T-helper 22 cell (primary cell): ENCODE measurements around the gene MYO3B.
A peak's percentile ranks its signal among the peaks of the same experiment; 100 is the strongest.
"Not testable (repeated sequence)": the region's sequence is repeated elsewhere in the genome, so short reads cannot be mapped to it uniquely, and the experiment has no call there.

Experiments
- DNase-seq: peaks from one replicate; pipeline ENCODE4 v3.0.0-alpha.2; 2020; ENCODE audit warnings: low read depth

The MYO3B gene

GRCh38 chr2:170639635-170640034 is 461.7 kb downstream of the MYO3B start:
- DNase-seq, result no peak

GRCh38 chr2:170641961-170642360 is 464.0 kb downstream of the MYO3B start:
- DNase-seq, result no peak

DNA sequence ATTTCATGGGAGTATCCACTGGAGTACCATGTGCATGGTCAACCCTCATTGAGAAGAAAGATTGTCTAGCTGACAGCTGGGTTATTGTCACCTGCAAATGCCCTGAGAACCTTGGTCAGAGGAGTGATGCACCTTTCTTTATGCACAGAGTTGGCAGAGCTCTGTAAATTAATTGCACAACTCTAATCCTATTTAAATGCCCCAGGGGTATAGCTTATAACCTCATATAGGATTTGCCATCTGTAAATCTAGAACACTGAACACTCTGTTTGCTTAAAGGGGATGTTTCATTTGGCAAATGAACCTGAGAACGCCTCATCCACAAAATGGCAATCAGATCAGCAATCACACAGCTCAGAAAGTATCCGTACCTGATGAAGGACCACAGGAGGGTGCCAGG is 465.4 kb downstream of the MYO3B start:
- no peak for DNase-seq

DNA sequence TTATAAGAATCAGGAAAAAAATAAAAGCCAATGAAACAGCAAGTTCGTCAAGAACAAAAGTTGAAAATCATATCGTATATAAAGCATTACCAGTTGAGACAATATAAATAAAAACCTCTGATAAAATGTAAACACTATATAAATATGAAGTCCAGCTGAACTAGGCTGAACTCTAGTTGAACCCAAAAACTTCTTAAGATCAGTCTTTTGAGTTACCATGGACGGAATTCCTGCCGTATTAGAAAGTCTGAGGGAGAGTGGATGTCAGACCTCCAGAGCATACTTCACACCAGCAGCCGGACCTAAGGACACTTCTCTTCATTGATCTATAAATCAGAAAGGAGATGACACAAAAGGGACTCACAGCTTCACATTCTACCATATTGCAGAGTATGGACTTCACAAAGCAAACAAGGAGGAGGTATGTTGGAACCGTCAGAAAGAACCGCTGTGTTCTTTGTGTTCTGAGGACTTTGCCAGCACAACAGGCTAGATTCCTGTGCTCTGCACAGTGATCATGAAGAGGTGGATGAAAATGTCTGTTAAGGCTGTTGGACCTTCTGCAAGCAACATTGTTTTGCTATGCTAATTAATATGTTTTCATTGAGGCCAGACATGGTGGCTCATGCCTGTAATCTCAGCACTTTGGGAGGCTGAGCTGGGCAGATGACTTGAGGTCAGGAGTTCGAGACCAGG is 469.9 kb downstream of the MYO3B start:
- no peak for DNase-seq

- peak; percentile 18 for DNase-seq
Observed at GRCh38 chr2:170651624-170652325, 473.8 kb downstream of the MYO3B start.

DNA sequence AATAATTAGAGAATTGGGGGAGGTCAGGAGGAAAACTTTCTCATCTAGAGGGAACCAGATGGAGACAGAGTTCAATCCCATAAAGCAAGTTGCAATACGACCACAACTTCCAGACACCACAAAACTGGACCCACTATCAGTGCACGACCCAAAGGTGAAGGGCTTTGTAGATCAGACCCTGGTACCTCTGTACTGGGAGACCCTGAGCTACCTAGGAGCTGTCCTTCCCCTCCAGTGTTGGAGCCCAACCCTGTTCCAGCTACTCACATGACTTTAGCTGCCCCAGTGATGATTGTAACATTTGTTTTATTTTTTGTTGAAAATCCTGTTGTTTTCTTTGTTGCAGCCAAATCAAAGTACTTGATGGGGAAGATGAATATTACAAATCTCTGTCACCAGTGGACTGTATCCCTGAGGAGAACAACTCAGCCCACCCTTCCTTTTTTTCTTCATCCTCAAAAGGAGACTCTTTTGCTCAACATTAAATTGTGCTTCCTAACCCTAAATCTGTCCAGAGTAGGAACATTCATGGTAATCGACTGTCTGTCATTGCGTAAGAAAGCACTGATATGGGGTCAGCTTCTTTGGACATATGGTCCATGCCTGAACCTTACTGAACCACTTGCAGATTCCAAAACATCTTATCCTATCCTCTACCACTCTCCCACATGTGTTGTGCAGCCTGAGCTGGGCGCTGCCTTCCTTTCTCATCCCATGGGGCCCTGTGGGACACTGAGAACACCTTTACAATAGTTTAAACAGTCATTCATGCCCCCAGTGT is 474.9 kb downstream of the MYO3B start:
- no peak for DNase-seq

DNA sequence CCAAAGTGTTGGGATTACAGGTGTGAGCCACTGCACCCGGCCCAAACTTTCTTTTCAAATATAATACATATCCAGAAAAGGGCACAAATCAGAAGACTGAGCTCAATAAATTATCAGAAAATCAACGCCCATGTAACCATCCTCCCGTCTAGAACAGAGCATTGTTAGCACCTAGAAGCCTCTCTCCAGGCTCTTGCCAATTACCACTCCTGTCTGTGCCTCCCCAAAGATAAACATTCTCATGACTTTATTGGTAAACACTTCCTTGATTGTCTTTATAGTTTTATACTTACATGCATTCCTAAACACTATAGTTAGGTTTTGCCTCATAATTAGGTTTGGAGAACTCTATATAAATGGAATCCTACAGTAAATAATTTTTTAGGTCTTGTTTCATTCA is 478.7 kb downstream of the MYO3B start:
- DNase-seq, result no peak

- no peak for DNase-seq
Observed at GRCh38 chr2:170660409-170660808, 482.5 kb downstream of the MYO3B start.

- no peak for DNase-seq
Observed at GRCh38 chr2:170665743-170666142, 487.8 kb downstream of the MYO3B start.

GRCh38 chr2:170669909-170670308 is 492.0 kb downstream of the MYO3B start:
- DNase-seq, result no peak

DNA sequence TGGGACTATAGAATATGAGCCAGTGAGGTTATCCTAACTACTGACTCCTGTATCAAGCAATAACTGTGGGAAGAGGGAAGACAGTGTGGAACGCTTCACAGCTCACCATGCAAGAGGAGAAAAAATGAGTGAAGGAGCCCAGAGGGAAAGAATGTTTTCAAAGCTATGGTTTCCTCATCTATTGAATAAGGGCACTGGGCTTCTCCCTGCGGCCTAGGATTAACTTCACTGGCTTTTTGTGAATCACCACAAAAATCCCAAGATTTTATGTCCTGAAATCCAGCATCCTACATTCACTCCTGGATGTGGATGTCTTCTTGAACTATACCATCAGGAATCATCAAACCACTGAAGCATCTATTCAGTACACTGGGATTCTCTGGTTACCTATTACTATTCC is 492.7 kb downstream of the MYO3B start:
- DNase-seq, result no peak

DNA sequence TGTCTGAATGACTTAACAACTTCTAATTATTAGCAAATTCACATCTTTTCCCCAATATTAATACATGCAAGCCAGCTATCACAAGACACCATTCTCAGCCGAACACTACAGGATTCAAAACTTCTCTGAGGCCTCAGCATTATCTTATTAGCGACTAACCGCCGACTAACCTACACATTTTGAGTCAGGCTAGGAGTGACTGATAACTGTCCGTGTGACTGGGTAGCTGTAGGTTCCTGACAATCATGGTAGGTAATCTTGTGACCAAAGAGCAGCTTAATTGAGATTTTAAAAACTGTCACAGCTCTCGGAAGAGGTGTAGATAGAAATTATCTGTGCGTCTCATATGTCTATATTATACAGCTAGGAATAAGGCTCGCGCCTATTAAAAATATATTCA is 493.1 kb downstream of the MYO3B start:
- no peak for DNase-seq

DNA sequence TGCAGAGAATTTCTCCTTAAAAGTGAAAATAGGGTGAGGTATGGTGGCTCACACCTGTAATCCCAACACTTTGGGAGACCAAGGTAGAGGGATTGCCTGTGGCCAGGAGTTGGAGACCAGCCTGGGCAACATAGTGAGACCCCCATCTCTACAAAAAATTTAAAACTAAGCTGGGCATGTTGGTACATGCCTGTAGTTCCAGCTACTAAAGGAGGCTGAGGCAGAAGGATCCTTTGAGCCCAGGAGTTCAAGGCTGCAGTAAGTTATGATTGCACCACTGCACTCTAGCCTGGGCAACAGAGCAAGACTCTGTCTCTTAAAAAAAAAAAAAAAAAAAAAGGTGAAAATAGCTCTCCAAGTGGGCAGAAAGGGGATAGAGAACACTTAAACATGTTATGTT is 496.3 kb downstream of the MYO3B start:
- DNase-seq, result not testable (repeated sequence)

GRCh38 chr2:170675701-170676100 is 497.8 kb downstream of the MYO3B start:
- DNase-seq, result no peak

- DNase-seq, result no peak
Observed at GRCh38 chr2:170679607-170680079, 501.7 kb downstream of the MYO3B start.

DNA sequence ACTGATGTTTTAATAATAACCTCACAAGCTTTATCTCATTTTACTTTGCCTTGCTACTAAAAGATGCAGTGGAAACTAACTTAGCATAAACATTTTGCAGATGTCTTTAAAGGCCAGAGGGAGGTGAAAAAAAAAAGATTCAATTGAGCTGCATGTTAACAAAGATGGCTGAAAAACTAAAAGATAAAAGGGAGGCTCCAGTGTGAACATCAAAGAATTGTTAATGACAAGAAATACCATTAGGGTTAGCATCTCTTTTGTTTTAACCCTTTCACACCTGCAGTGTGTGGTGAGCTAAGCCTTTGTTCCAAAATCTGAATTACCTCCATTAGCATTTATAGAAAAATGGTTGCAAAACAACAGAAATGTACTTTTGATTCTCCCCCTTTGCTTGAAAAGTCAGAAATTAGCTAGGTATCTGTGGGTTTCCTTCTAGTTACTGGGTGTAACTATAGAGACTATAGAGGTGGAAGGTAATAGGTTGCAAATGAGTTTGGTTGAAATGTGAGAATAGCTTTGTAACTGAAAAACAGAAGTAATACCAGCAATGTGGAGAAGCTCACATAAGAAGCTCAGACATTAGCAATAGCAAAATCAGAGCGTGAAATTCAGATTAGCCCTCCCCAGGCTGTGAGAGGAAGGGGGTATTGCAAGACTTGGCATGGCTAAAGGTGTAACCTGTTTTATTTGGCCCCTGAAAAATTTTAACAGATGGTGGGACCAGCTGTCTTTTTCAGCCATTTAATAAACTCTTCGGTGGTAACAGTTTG is 502.4 kb downstream of the MYO3B start:
- DNase-seq, result no peak

DNA sequence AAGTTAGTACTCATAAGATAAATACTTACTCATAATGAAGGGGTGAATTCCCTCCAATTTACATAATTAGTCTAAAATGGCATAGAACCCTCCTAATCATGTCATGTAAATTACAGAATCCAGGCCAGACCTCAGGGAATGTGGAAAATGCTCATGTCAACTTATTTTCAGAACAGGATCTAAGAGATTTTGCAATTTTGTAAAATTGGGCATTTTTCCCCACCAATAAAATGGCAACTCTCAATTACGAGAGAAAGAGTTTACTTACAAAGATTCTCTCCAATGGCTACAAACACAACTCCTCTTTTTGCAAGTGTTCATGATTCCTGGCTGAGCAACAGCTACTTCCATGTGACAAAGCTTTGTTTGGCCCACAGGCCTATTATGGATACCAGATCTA is 503.4 kb downstream of the MYO3B start:
- DNase-seq, result no peak

DNA sequence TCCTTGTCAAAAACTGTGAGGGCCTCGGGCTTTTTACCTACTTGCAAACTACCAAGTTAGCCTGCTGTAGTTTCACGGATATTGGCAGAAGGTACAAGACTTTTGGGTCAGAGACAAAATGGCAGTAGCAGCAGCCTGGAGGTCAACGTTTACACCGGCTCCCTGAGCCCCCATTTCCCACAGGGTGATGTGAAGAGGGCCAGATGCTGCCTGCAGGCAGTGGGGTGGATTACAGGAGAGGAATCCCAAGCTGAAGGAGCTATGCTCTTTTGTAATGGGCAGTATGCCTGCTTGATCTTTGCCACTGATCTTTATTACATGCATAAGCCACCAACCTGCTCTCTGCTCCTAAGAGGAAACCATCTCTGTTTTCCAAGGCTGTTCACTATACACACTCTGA is 507.6 kb downstream of the MYO3B start:
- no peak for DNase-seq

DNA sequence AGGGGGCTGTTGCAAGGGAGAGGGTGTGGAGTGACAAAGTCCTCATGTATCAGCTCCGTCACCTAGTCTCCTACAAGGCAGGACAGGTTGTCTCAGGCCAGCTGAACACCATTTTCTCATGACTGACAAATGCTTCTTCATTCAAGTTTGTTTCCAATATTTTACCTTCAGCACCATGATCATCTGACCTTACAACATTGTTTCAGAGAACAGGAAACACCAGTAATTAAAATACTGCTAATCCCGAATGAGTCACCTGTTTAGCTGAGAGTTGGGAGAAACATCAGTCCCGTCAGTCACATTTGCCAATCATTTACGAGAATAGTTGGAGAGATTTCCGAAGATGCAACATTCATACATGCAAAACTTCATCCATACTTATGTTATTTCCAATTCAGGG is 511.5 kb downstream of the MYO3B start:
- DNase-seq, result no peak

- no peak for DNase-seq
Observed at GRCh38 chr2:170690640-170691039, 512.7 kb downstream of the MYO3B start.

GRCh38 chr2:170694316-170694715 is 516.4 kb downstream of the MYO3B start:
- DNase-seq, result no peak
